ENCODE results near the gene SHANK2.

GRCh38 chr11:71232364-71232763 lies 20.0 kb downstream of the SHANK2 start:
- no peak for TF ChIP-seq CTCF (conservative IDR thresholded peaks at IDR 0.05; ENCODE audit: low read length)
- no peak for TF ChIP-seq EZH2phosphoT487 (IDR thresholded peaks at IDR 0.05; ENCODE audit: borderline replicate concordance)
